Measurements from ENCODE around the gene CYP19A1.

The CYP19A1 gene

GRCh38 chr15:51245628-51246027 lies 92.8 kb downstream of the CYP19A1 start:
- TF ChIP-seq CTCF (IDR thresholded peaks at IDR 0.05; ENCODE audit: low read depth, low read length) = no peak
- no peak overlapping the region for H3K4me3 ChIP-seq (ENCODE audit: low read depth, low read length)

GRCh38 chr15:51244423-51244869 lies 94.0 kb downstream of the CYP19A1 start:
- no peak overlapping the region for H3K4me3 ChIP-seq (ENCODE audit: low read depth, low read length)
- TF ChIP-seq CTCF (IDR thresholded peaks at IDR 0.05; ENCODE audit: low read depth, low read length) = no peak

- no peak overlapping the region for H3K4me3 ChIP-seq (ENCODE audit: low read depth, low read length)
- TF ChIP-seq CTCF (IDR thresholded peaks at IDR 0.05; ENCODE audit: low read depth, low read length) = no peak
Observed at GRCh38 chr15:51243774-51244173, 94.6 kb downstream of the CYP19A1 start.

GRCh38 chr15:51240066-51240465 lies 98.3 kb downstream of the CYP19A1 start:
- H3K4me3 ChIP-seq (ENCODE audit: low read depth, low read length) = no peak overlapping the region
- no peak for TF ChIP-seq CTCF (IDR thresholded peaks at IDR 0.05; ENCODE audit: low read depth, low read length)

GRCh38 chr15:51237816-51238215 lies 100.6 kb downstream of the CYP19A1 start:
- no peak for TF ChIP-seq CTCF (IDR thresholded peaks at IDR 0.05; ENCODE audit: low read depth, low read length)

GRCh38 chr15:51234176-51234927 lies 104.0 kb downstream of the CYP19A1 start:
- no peak for TF ChIP-seq CTCF (IDR thresholded peaks at IDR 0.05; ENCODE audit: low read depth, low read length)
- H3K4me3 ChIP-seq (ENCODE audit: low read depth, low read length) = no peak overlapping the region

More at GRCh38 chr15:51237816-51238215, 100.6 kb downstream of the CYP19A1 start:
- H3K4me3 ChIP-seq (ENCODE audit: low read depth, low read length) = no peak overlapping the region

- H3K4me3 ChIP-seq (ENCODE audit: low read depth, low read length) = no peak overlapping the region
- TF ChIP-seq CTCF (IDR thresholded peaks at IDR 0.05; ENCODE audit: low read depth, low read length) = no peak
Observed at GRCh38 chr15:51232581-51232980, 105.8 kb downstream of the CYP19A1 start.
